ENCODE measurements around the gene FOXJ3. TPM values are rescaled to one million over a fixed set of nuclear protein-coding genes. Genes with fewer than 3 reads are reported as not detected.

The FOXJ3 gene
- total RNA-seq, 1 experiment from 2014 or later = 51.4 TPM

GRCh38 chr1:42186152-42186551 is 148.9 kb downstream of the FOXJ3 start:
- Mint-ChIP-seq H3K36me3 (ENCODE audit: insufficient read depth, unreplicated experiment) (peaks cover 9% of the 10 kb centered on the region), H3K27me3 (ENCODE audit: unreplicated experiment) (no peaks in the 10 kb centered on the region), H3K9me3 (ENCODE audit: low read depth, unreplicated experiment) (no peaks in the 10 kb centered on the region), H3K27ac (ENCODE audit: unreplicated experiment) (no peak overlapping the region), H3K4me3 (ENCODE audit: low read depth, unreplicated experiment) (no peak overlapping the region), H3K4me1 (ENCODE audit: low read depth, unreplicated experiment) (no peaks in the 10 kb centered on the region)
- no TSS peak for BruUV-seq (replicated peaks)
- no peak for TF ChIP-seq CTCF (IDR thresholded peaks at IDR 0.05; ENCODE audit: unreplicated experiment)
- CTCF ChIA-PET = no interaction called here
- intact Hi-C loops (cut with micrococcal nuclease; ENCODE audit: unreplicated experiment) = no loop called here
- no peak for DNase-seq

GRCh38 chr1:42184616-42185015 is 150.4 kb downstream of the FOXJ3 start:
- Mint-ChIP-seq H3K9me3 (ENCODE audit: low read depth, unreplicated experiment) (no peaks in the 10 kb centered on the region), H3K4me1 (ENCODE audit: low read depth, unreplicated experiment) (no peaks in the 10 kb centered on the region), H3K36me3 (ENCODE audit: insufficient read depth, unreplicated experiment) (peaks cover 6% of the 10 kb centered on the region), H3K4me3 (ENCODE audit: low read depth, unreplicated experiment) (no peak overlapping the region), H3K27ac (ENCODE audit: unreplicated experiment) (no peak overlapping the region), H3K27me3 (ENCODE audit: unreplicated experiment) (no peaks in the 10 kb centered on the region)
- CTCF ChIA-PET = interaction anchor here (0.7 kb wide), 1 partner anchor 10 kb away, joined by 3 read pairs; no protein-coding TSS in a partner anchor
- no peak for DNase-seq
- intact Hi-C loops (cut with micrococcal nuclease; ENCODE audit: unreplicated experiment) = no loop called here
- TF ChIP-seq CTCF (IDR thresholded peaks at IDR 0.05; ENCODE audit: unreplicated experiment) = no peak
- BruUV-seq (replicated peaks) = no TSS peak

GRCh38 chr1:42183957-42184268 is 151.1 kb downstream of the FOXJ3 start:
- Mint-ChIP-seq H3K9me3 (ENCODE audit: low read depth, unreplicated experiment) (no peaks in the 10 kb centered on the region), H3K36me3 (ENCODE audit: insufficient read depth, unreplicated experiment) (peaks cover 12% of the 10 kb centered on the region), H3K27ac (ENCODE audit: unreplicated experiment) (no peak overlapping the region), H3K4me1 (ENCODE audit: low read depth, unreplicated experiment) (no peaks in the 10 kb centered on the region), H3K4me3 (ENCODE audit: low read depth, unreplicated experiment) (no peak overlapping the region), H3K27me3 (ENCODE audit: unreplicated experiment) (no peaks in the 10 kb centered on the region)
- BruUV-seq (replicated peaks) = no TSS peak
- no peak for TF ChIP-seq CTCF (IDR thresholded peaks at IDR 0.05; ENCODE audit: unreplicated experiment)
- intact Hi-C loops (cut with micrococcal nuclease; ENCODE audit: unreplicated experiment) = no loop called here
- no peak for DNase-seq
- CTCF ChIA-PET = no interaction called here

GRCh38 chr1:42183210-42183956 is 151.7 kb downstream of the FOXJ3 start:
- H3K9me3 Mint-ChIP-seq (ENCODE audit: low read depth, unreplicated experiment) = no peaks in the 10 kb centered on the region
- intact Hi-C loops (cut with micrococcal nuclease; ENCODE audit: unreplicated experiment) = no loop called here
- H3K4me1 Mint-ChIP-seq (ENCODE audit: low read depth, unreplicated experiment) = no peaks in the 10 kb centered on the region
- no peaks in the 10 kb centered on the region for H3K27me3 Mint-ChIP-seq (ENCODE audit: unreplicated experiment)
- CTCF ChIA-PET = no interaction called here
- DNase-seq = no peak
- peaks cover 13% of the 10 kb centered on the region for H3K36me3 Mint-ChIP-seq (ENCODE audit: insufficient read depth, unreplicated experiment)
- TF ChIP-seq CTCF (IDR thresholded peaks at IDR 0.05; ENCODE audit: unreplicated experiment) = no peak
- H3K27ac Mint-ChIP-seq (ENCODE audit: unreplicated experiment) = no peak overlapping the region
- H3K4me3 Mint-ChIP-seq (ENCODE audit: low read depth, unreplicated experiment) = no peak overlapping the region
- BruUV-seq (replicated peaks) = no TSS peak

Data from Calu3 (cell line).